HG02852 (cell line): ENCODE results near the gene ENO1.
A peak's percentile ranks its signal among the peaks of the same experiment; 100 is the strongest.
"Not testable (repeated sequence)": the region's sequence is repeated elsewhere in the genome, so short reads cannot be mapped to it uniquely, and the experiment has no call there.

Experiments used
- ATAC-seq: cut with Tn5 transposase; IDR thresholded peaks from one replicate; pipeline ENCODE4 v1.9.1; 2021; ENCODE audit warnings: mild to moderate bottlenecking, moderate library complexity; ENCODE audit not compliant: unreplicated experiment

Gene ENO1

DNA sequence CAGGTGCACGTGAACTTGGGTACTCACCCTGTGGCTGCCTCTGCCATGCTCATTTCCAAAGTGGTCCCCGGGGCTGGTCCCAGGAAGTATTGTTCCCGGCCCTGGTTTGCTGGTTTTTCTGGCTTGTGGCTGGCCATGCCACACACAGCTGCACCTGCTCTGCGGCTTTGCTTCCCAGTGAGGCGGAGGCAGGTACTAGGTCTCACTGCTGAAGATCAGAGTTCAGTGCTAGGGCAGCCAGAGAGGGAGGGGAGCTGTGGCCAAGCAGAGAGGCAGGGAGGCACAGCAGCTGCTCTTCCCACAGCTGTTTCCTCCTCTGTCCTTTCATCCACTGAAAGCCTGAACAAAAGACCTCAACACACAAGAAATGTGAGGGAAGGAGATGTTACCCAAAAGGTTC lies 30.5 kb downstream of the ENO1 start:
- ATAC-seq = no peak

GRCh38 chr1:8846263-8846662 lies 32.2 kb downstream of the ENO1 start:
- no peak for ATAC-seq

DNA sequence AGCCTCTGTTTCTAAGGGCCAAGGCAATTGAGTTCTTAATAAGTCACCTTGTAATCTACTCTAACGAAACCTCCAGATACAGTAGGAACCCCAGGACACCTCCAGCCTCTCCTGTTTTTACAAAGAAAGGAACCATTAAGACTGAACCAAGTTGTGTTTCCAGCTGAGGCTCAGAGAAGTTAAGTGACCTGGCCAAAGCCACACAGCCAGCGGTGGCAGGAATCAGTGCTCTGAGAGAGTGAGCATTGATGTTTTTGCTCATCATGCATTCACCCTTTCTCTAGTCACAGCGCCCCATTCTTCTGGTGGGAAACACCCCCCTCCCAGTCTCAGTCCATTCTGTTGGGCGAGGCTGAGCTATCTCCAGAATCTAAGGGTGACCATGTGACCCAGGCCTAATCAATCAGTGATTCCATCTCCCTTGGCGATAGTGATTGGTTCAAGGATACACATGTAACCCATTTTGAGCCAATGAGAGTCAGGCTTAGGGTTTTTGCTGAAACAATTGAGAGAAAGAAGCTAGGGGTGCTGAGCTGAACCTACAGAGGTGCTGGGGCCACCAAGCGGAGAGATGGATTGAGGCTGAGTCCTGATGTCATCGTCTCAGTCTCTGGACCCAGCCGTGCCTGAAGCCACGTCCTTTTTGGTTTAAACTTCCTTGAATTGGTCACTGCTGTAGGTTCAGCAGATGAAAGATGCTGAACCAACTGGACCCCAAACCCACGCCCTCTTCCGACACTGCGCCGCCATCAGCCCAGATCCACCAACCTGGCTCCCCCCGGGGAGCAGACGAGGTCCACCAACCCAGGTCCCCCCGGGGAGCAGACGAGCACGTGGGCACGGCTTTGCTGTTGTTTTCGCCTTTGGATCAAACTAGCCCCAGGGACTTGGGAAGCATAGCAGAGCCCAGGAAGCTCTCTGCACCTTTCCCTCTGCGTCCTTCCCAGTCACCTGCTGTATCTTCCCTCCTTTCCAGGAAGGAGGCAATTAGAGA lies 33.1 kb downstream of the ENO1 start:
- ATAC-seq = no peak

- ATAC-seq = no peak
These were observed 33.9 kb downstream of the ENO1 start for GRCh38 chr1:8844501-8845006.

DNA sequence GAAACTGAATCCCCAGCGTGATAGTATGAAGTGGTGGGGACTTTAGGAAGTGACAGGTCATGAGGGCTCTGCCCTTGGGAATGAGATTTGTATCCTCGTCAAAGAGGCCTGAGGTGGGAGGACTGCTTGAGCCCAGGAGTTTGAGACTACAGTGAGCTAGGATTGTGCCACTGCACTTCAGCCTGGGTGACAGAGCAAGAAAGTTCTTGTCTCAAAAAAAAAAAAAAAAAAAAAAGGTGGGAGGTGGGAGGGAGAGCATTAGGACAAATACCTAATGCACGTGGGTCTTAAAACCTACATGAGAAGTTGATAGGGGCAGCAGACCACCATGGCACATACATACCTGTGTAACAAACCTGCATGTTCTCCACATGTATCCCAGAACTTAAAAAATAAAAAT lies 37.1 kb downstream of the ENO1 start:
- no peak for ATAC-seq

DNA sequence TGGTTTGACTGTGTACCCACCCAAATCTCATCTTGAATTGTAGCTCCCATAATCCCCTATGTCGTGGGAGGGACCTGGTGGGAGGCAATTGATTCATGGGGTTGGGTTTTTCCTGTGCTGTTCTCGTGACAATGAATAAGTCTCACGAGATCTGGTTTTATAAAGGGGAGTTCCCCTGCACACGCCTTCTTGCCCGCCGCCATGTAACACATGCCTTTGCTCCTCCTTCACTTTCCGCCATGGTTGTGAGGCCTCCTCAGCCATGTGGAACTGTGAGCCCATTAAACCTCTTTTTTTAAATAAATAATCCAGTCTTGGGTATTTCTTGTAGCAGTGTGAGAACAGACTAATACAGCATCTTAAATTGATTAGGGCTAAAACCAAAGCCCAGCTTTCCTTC lies 38.5 kb downstream of the ENO1 start:
- ATAC-seq = no peak

- ATAC-seq = no peak
These were observed 42.4 kb downstream of the ENO1 start for GRCh38 chr1:8835941-8836643.

DNA sequence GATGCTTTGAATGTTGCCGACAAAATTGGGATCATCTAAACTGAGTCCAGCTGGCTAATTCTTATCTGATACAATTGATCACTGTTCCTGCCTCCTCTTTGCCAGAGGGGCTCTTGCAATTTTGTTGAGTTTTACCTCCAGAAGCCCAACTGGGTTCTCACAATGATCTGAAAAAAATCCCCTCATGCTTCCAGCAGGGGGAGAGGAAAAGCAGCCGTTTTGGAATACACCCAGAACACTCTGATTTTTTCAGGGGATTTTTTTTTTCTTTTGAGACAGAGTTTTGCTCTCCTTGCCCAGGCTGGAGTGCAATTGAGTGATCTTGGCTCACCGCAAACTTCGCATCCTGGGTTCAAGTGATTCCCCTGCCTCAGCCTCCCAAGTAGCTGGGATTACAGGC lies 47.1 kb downstream of the ENO1 start:
- no peak for ATAC-seq

DNA sequence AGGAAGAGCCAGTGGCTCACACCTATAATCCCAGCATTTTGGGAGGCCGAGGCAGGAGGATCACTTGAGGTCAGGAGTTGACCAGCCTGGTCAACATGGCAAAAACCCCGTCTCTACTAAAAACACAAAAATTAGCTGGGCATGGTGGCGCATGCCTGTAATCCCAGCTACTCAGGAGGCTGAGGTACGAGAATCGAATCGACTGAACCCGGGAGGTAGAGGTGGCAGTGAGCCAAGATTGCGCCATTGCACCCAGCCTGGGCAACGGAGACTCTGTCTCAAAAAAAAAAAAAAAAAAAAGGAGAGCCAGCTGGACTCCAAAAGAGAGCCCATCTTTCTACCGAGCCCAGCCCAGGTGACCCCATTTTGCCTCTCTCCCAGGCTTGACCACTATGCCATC lies 47.8 kb downstream of the ENO1 start:
- ATAC-seq = not testable (repeated sequence)

- ATAC-seq = no peak
These were observed 52.5 kb downstream of the ENO1 start for GRCh38 chr1:8825985-8826481.

- ATAC-seq = no peak
These were observed 55.2 kb downstream of the ENO1 start for GRCh38 chr1:8823295-8823664.

DNA sequence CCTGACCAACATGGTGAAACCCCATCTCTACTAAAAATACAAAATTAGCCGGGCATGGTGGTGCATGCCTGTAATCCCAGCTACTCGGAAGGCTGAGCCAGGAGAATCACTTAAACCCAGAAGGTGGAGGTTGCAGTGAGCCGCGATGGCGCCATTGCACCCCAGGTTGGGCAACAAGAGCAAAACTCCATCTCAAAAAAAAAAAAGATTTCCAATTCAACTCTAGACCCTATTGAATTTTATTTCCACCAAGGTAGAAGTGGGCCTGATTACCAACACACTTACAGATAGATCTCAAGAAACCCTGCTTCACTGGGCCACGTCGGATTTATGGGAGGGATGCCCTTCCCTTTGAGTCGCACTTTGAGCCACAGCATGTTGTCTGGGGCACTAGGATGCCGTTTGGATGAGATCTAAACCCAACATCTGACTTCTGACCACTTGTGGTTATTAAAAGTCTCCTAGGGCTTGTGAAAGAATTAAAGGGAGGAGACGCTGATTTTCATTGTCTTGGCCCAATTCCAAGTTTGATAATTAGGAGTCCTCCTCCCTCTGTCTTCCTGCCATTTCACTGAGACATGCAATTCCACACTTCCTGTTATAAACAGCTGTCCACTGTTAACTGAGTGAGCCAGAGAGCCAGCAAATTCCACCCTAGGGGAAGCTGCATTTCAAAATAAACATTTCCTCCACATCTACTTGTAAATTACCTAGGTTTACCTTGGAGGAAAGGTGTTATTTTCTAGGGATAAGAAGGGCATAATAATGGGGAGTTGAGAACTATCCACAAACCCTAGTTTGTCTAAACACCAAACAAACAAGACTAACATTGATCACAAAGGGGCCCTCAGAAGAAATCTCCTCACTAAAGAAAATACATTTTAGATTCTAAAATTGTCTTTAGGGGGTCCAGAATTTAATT lies 55.9 kb downstream of the ENO1 start:
- no peak for ATAC-seq

DNA sequence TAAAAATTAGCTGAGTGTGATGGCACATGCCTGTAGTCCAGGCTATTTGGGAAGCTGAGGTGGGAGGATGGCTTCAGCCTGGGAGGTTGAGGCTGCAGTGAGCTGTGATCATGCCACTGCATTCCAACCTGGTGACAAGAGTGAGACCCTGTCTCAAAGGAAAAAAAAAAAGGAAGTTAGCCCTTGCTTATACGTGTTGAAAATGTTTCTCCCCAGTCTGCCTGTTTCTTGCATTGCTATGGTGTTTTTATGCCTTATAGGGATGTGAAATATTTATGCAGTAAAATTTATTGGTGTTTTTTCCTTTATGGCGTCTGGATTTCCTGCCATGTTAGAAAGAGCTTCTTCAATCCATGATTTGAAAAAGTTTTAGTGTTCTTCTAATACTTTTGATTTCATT lies 57.4 kb downstream of the ENO1 start:
- no peak for ATAC-seq

DNA sequence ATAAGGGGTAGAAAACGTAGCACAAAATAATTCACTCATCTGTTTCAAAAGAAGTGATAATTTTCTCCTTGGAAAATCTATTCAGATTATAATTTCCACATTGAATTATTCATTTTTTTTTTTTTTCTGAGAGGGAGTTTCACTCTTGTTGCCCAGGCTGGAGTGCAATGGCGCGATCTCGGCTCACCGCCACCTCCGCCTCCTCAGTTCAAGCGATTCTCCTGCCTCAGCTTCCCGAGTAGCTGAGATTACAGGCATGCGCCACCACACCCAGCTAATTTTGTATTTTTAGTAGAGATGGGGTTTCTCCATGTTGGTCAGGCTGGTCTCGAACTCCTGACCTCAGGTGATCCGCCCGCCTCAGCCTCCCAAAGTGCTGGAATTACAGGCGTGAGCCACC lies 59.7 kb downstream of the ENO1 start:
- not testable (repeated sequence) for ATAC-seq

DNA sequence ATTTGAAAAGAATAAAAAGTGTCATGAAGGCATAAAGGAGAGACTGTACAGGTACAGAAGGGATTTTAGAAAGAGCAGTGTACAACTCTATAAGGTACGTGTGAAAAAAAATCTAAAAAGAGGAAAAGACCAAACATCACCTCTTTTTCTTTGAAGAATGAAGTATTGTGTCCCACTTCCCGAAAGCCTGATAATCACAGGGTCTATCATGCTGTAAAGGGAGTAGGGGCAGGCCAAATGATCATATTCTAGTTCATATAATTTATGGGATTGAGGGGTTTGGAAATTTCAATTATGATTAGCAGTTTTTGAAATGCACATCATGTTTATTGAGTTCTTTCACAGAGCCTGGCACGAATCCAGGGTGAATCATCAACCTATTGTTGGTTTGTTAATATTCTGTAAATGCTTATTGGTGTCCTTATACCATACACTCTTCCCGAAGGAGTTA lies 60.1 kb downstream of the ENO1 start:
- no peak for ATAC-seq

- peak; percentile 89 for ATAC-seq
These were observed 60.8 kb downstream of the ENO1 start, which contains the start of gene RERE for GRCh38 chr1:8817412-8818324. Gene RERE (minus strand): TSS chr1:8817640.

- peak; percentile 13 for ATAC-seq
These were observed 61.6 kb downstream of the ENO1 start for GRCh38 chr1:8816831-8817411.

DNA sequence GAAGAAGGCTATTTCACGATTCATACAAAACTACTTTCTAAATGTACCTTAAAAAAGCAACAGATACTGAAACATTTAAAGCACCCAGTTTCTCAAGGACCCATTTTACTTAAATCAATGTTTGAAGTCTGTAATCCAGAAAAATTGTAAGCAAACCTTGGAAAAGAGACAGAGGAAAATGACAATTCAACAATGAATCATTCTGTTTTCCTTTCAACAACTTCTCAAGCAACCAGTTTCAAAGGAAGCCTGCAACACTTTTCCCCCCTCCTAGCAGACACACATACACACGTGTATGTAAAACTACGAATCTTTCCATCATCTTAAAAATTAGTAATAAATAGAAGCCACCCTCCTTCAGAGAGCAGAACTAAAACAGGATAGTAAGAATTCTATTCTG lies 62.2 kb downstream of the ENO1 start:
- ATAC-seq = no peak

DNA sequence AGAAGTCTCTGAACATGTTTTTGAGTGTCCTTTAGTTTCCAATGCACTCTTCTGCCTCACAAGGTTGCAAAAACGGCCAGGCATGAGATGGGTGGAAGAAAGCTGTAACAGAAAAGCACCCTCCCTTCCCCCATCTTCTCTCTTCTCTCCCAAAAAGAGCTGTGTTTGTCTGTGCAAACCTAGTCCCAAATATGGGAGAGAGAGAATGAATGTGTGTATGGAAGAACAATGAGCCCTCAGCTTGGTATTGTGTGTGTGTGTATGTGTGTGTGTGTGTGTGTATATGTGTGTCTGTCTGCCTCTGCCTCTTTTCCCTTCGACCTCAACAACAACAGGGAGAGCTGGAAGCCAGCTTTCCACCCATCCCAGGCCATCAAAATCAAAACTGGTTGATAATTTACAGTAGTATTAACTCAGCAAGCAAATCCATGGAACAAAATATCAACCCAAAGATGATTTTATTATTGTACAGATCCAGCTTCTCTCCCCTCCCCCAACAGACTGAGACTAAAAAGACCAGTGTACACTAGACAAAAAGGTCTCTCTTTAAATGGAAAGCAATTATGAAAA lies 62.8 kb downstream of the ENO1 start:
- ATAC-seq = no peak
